ENCODE results near the gene GPANK1.

DNA sequence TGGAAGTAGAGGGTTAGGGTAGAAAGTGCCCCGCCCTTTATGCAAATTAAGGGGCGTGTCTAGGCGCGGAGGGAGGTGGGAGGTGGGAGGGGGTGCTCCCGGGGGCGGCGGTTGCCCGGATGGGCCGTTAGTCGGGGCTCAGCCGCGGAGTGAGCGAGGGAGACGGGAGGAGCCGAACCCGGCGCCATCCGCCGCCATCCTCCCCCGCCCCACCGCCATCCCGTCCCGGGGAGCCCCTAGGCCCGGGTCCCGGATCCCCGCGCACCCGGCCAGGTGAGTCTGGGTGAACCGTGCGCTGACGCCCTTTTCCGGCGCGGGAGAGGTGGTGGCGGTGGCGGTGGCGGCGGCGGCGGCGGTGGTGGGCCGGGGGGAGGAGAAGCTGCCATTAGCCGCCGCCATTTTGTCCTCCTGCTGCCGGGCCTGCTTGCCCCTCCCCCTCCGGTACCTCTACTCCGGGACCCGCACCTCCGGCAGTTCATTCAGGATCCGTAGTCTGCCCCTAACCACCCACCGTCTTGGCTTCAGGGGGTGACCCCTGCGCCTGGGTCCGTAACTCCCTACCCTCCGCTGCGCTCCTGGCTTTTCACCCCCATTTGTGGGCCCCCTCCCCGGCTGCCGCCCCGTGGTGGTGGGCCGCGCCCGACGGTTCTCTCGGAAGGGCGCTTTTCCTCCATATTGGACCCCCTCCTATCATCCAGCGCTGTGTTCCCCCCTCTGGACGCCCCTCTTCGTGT, 44.0 kb downstream of the GPANK1 start, which contains the start of gene PRRC2A:
- no peak for TF ChIP-seq GATA3 (IDR thresholded peaks at IDR 0.05; ENCODE audit: low read depth, low read length)
- TF ChIP-seq GATA2 (IDR thresholded peaks at IDR 0.05; ENCODE audit: low read depth, low read length) = no peak
